Stimulated activated CD4-positive, alpha-beta T cell treated with anti-CD3 and anti-CD28 coated beads, Interleukin-15, amount 100 ng/mL, for 1 hour (primary cell): ENCODE measurements around the gene ZMAT3.
"Not testable (repeated sequence)": the region's sequence is repeated elsewhere in the genome, so short reads cannot be mapped to it uniquely, and the experiment has no call there.

Experiments used
- DNase-seq, 2 donors: peaks; one replicate each; pipeline ENCODE4 v3.0.0-alpha.2; 2020; ENCODE audit warnings: low read depth in 1 of 2, low spot score in 1 of 2

Gene ZMAT3

DNA sequence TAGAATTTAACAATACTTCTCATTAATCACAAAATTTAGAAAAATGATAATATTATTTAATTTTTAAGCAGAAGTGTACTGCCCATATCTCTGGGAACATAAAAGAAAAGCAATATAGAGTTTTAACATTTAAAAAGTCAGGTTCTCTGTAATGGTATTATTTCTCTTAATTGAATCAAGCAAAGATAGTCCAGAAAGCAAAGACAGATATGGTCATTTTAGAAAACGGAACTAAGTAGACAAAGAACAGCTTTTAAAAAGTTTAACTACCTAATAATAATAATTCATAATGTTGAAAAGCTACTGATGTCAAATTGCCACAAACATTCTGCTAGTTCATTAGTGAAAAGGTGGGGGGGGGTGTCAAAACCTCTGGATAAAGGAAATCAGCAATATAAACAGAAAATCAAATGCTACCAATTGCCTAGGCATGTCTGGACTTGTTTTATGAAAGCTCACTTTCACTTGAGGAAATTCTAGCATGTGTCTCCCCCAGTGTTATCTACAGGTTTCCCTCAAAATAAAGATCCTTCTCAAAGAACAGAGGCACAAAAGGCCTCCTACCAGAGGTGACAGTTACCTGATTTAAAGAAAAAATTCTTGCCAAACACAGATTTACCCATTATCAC is 1.7 kb downstream of the ZMAT3 start:
- no peak for DNase-seq

DNA sequence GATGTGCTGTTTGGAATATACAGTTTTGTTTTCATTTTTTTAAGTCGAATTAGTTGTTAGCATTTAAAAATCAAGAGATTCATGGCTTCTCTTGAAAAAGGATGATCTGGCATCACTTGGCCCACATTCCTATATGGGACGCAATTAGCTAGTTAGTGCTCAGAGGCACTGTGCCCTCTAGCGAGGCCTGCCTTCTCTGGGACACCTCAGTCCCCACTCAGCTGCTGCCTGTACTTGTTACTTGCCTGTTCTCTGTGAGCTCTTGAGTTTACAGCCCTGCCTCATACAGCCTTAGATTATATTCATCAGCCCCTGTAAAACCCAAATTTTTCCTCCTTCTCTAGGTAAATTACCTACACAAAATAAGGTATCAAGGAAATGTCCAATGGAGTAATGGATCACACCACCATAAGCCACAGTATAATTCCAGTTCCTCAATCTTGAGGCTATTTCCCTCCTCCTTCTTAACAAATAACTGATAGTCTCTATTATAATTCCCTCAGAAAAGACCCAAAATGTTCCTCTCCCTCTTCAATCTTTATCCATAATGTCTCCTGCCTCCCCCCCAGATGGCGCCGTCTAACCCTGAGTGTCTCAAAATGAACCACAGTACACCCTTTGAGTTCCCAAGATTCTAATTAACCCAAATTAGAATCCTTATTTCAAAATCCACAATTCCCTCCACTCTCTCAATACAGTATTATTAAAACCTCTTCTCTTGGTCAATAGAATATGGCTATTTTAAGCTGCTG is 2.7 kb downstream of the ZMAT3 start:
- peak in 1 of 2 donors; percentile 11 for DNase-seq

GRCh38 chr3:179067839-179068238 is 3.8 kb downstream of the ZMAT3 start:
- DNase-seq: no peak

- no peak for DNase-seq
Observed at GRCh38 chr3:179067291-179067690, 4.3 kb downstream of the ZMAT3 start.

DNA sequence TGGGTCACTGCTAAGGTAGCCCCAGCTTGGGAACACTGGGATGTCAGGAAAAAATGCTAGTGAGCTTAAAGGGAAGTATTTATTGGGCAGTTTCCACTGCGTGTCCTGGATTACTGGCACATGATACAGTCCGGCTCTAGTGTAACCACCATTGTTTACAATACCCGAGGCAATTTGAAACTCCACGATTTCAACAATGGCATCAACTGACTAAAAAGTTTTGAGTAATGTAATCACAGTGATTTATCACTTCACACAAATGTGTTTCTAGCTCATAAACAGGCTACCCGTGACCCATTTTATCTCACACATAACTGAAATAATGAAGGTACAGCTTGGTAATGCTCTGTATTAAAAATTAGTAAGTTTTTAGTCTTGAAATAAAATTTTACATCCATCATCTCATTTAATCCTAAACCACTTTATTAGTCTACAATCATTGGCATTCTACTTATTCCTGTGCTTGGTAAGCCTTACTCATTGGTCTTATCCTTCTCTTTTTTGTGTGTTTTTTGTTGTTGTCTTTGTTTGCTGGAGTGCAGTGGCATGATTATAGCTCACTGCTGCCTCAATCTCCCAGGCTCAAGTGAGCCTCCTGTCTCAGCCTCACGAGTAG is 7.6 kb downstream of the ZMAT3 start:
- DNase-seq: no peak

DNA sequence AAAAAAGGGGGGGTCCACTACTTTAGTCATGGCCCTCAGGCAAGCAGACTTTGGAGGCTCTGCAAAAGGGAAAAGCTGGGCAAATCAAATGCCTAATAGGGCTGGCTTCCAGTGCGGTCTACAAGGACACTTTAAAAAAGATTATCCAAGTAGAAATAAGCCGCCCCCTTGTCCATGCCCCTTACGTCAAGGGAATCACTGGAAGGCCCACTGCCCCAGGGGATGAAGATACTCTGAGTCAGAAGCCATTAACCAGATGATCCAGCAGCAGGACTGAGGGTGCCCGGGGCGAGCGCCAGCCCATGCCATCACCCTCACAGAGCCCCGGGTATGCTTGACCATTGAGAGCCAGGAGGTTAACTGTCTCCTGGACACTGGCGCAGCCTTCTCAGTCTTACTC is 15.3 kb downstream of the ZMAT3 start:
- DNase-seq: no peak

DNA sequence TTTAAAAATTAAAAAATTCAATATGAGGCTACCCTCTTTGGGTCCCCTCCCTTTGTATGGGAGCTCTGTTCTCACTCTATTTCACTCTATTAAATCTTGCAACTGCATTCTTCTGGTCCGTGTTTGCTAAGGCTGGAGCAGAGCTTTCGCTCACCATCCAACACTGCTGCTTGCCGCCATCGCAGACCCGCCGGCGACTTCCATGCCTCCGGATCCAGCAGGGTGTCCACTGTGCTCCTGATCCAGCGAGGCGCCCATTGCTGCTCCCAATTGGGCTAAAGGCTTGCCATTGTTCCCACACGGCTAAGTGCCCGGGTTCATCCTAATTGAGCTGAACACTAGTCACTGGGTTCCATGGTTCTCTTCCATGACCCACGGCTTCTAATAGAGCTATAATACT is 17.0 kb downstream of the ZMAT3 start:
- not testable (repeated sequence) for DNase-seq

- DNase-seq: no peak
Observed at GRCh38 chr3:179046497-179047353, 24.9 kb downstream of the ZMAT3 start.

GRCh38 chr3:179045719-179046402 is 25.7 kb downstream of the ZMAT3 start:
- DNase-seq: no peak

DNA sequence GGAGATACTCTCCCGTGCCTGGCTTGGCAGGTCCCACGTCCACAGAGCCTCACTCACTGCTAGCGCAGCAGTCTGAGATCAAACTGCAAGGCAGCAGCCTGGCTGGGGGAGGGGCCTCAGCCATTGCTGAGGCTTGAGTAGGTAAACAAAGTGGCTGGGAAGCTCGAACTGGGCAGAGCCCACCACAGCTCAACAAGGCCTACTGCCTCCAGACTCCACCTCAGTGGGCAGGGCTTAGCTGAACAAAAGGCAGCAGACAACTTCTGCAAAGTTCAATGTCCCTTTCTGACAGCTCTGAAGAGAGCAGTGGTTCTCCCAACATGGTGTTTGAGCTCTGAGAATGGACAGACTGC is 32.7 kb downstream of the ZMAT3 start:
- not testable (repeated sequence) for DNase-seq

DNA sequence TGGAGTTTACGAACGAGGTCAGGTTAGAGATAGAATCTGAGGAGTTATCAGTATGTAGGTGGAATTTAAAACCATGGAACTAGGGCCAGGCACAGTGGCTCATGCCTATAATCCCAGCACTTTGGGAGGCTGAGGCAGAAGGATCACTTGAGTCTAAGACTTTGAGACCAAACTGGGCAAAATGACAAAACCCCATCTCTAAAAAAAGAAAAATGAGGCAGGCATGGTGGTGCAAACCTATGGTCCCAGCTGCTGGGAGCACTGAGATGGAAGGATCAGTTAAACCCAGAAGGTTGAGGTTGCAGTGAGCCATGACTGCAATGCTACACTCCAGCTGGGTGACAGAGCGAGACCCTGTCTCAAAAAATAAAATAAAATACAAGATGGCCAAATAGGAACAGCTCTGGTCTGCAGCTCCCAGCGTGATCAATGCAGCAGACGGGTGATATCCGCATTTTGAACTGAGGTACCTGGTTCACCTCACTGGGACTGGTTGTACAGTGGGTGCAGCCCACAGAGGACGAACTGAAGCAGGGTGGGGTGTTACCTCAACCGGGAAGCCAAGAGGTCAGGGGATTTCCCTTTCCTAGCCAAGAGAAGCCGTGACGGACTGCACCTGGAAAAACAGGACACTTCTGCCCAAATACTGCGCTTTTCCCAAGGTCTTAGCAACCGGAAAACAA is 33.3 kb downstream of the ZMAT3 start:
- no peak for DNase-seq

- peak; percentile 13 to 32 for DNase-seq
Observed at GRCh38 chr3:179037351-179037750, 34.3 kb downstream of the ZMAT3 start.

DNA sequence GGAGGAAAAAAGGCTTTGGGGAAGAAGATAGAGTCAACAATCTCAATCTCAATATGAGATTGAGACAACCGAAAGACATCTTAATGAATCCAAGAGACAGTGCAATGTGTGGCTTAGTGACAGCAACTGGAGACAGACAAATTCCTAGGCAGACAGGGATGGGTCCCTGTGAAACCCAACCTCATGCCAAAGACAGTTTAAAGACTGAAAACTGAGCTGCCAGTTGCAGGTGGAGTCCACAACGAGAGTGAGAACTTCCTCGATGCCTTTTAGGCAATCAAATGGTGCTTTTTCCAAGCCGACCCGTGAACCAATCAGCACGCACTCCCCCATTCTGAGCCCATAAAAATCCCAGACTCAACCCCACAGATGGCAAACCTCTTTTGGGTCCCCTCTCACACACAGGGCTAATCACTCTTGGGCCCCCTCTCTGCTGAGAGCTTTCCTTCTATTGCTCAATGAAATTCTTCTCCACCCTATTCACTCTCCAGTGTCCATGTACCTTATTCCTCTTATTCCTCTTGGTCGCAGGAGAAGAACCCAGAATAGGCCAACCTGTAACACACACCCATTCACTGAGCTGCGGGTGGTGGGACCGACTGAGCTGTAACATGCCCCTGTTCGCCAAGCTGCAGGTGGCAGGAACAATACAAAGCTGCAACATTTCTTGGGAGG is 34.8 kb downstream of the ZMAT3 start:
- DNase-seq: no peak

DNA sequence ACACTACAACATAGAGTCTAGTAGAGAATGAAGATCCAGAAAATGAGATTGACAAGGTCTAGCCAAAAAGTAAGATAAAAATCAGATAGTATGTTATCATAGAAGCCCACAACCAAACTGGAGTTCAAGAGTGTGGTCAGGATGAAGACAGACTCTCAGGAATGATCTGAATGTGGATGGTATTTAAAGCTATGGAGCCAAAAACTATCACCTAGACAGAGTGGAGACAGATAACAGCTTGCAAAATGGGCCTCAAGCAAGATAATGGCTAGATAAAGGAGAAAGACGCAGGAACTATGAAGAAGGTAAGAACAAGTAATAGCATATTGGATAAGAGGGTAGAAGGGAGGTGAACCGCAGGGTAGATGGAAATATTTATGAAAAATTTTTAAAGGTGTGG is 35.4 kb downstream of the ZMAT3 start:
- DNase-seq: no peak

DNA sequence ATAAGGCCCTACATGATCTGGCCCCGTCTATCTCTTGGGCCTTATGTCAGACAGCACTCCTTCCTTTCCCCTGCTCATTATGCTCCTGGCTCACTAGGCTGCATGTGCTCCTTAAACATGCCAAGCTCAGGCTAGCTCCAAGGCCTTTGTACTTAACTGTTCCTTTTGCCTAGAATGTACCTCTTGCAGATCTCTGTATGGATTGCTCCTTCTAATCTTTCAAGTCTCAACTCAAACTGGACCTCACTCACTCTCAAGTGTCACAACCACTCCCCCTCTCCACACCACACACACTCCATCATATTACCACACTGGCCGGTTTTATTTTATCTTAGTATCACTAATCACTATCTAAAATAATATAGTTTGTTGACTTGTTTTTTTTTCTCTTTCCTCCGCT is 36.4 kb downstream of the ZMAT3 start:
- no peak for DNase-seq

- not testable (repeated sequence) for DNase-seq
Observed at GRCh38 chr3:179033304-179033657, 38.3 kb downstream of the ZMAT3 start.

DNA sequence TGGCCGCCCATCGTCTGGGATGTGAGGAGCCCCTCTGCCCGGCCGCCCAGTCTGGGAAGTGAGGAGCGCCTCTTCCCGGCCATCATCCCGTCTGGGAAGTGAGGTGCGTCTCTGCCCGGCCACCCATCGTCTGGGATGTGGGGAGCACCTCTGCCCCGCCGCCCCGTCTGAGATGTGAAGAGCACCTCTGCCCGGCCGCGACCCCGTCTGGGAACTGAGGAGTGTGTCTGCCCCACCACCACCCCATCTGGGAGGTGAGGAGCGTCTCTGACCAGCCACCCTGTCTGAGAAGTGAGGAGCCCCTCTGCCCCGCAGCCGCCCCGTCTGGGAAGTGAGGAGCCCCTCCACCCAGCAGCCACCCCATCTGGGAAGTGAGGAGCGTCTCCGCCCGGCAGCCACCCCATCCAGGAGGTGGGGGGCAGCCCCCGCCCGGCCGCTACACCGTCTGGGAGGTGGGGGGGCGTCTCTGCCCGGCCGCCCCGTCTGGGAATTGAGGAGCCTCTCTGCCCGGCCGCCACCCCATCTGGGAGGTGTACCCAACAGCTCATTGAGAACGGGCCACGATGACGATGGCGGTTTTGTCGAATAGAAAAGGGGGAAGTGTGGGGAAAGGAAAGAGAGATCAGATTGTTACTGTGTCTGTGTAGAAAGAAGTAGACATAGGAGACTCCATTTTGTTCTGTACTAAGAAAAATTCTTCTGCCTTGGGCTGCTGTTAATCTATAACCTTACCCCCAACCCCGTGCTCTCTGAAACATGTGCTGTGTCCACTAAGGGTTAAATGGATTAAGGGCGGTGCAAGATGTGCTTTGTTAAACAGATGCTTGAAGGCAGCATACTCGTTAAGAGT is 38.9 kb downstream of the ZMAT3 start:
- not testable (repeated sequence) for DNase-seq

- DNase-seq: no peak
Observed at GRCh38 chr3:179029096-179029495, 42.5 kb downstream of the ZMAT3 start.

GRCh38 chr3:179028408-179028807 is 43.2 kb downstream of the ZMAT3 start:
- DNase-seq: no peak
